K562 (cell line): ENCODE results near the gene COL25A1. TPM values are rescaled to one million over a fixed set of nuclear protein-coding genes. Genes with fewer than 3 reads are reported as not detected.

ENCODE experiments used
- ARID3B ChIP-seq: fragments of 250-450 bp; sonication (Bioruptor Pico); IDR thresholded peaks from 2 replicates; pipeline ENCODE4 v1.4.0; 2020; ENCODE audit warnings: borderline replicate concordance
- BMI1 ChIP-seq: fragments of 150-350 bp; IDR thresholded peaks from 2 replicates; pipeline ENCODE4 v1.6.1; 2014; ENCODE audit warnings: low read length
- CBX8 ChIP-seq: fragments of 200-600 bp; sonication (generic); IDR thresholded peaks from 2 replicates; pipeline ENCODE4 v1.6.1; 2012; ENCODE audit warnings: borderline replicate concordance, mixed run types, low read depth, mild to moderate bottlenecking, moderate library complexity, mixed read lengths, low read length, control low read depth, inconsistent platforms; ENCODE audit not compliant: poor library complexity, severe bottlenecking; ENCODE audit errors: extremely low read depth
- DACH1 ChIP-seq: fragments of 450-650 bp; IDR thresholded peaks from 2 replicates; pipeline ENCODE4 v1.6.1; 2018; ENCODE audit not compliant: partially characterized antibody
- E2F8 ChIP-seq: fragments of 450-650 bp; IDR thresholded peaks from 2 replicates; pipeline ENCODE4 v1.7.1; 2018; ENCODE audit warnings: mild to moderate bottlenecking, low read depth; ENCODE audit not compliant: partially characterized antibody
- EWSR1 ChIP-seq: fragments of 450-650 bp; IDR thresholded peaks from 2 replicates; pipeline ENCODE4 v1.6.1; 2018; ENCODE audit warnings: borderline replicate concordance, mild to moderate bottlenecking, low read depth, moderate library complexity; ENCODE audit not compliant: partially characterized antibody
- HDAC3 ChIP-seq: fragments of 450-650 bp; IDR thresholded peaks from 2 replicates; pipeline ENCODE4 v1.6.1; 2018; ENCODE audit warnings: borderline replicate concordance, mild to moderate bottlenecking, moderate library complexity; ENCODE audit not compliant: partially characterized antibody
- HMGN3 ChIP-seq: IDR thresholded peaks from 2 replicates; pipeline ENCODE4 v1.6.1; 2011; ENCODE audit warnings: borderline replicate concordance, low read depth, mild to moderate bottlenecking, mixed read lengths, low read length; ENCODE audit not compliant: insufficient read length; ENCODE audit errors: extremely low read depth
- NKRF ChIP-seq: fragments of 450-650 bp; IDR thresholded peaks from 2 replicates; pipeline ENCODE4 v1.6.1; 2016; ENCODE audit warnings: borderline replicate concordance
- NR4A1 ChIP-seq, 2 experiments: fragments of 250-450 bp in 1 of 2; fragments of 450-650 bp in 1 of 2; sonication (Bioruptor Pico) in 1 of 2; IDR thresholded peaks; 2 replicates each; pipeline versions ENCODE4 v1.4.0 to v1.6.1; 2016 to 2020; ENCODE audit warnings: mild to moderate bottlenecking in 2 of 2, missing compliant biosample characterization in 1 of 2, missing genetic modification characterization in 1 of 2, moderate library complexity in 1 of 2
- RHOXF2B ChIP-seq: fragments of 250-450 bp; sonication (Bioruptor Pico); conservative IDR thresholded peaks from 2 replicates; pipeline ENCODE4 v1.5.1; 2021
- RNF2 ChIP-seq: sonication (generic); IDR thresholded peaks from 2 replicates; pipeline ENCODE4 v1.6.1; 2016
- SMARCA5 ChIP-seq: fragments of 450-650 bp; IDR thresholded peaks from 2 replicates; pipeline ENCODE4 v1.6.1; 2016
- THRB ChIP-seq: fragments of 450-650 bp; formaldehyde crosslinking; conservative IDR thresholded peaks from 2 replicates; pipeline ENCODE4 v1.4.0; 2022; ENCODE audit warnings: mild to moderate bottlenecking, missing genetic modification characterization
- ZNF277 ChIP-seq: fragments of 250-450 bp; sonication (Bioruptor Pico); IDR thresholded peaks from 2 replicates; pipeline ENCODE4 v1.8.0; 2022; ENCODE audit warnings: inconsistent platforms, mild to moderate bottlenecking, moderate library complexity, borderline replicate concordance
- polyA plus RNA-seq, 8 experiments: library from polyadenylated mRNA; depleted of rRNA in 4 of 8; stranded (reverse) in 5 of 8; unstranded in 3 of 8; fragments of >200 nt; fragmentation: Nextera tagmentation in 2 of 8; fragmentation: Illumina TruSeq in 1 of 8; extraction: Ambion mirVana in 2 of 8; extraction: Trizol in 1 of 8; gene quantifications; 2 replicates each; pipeline versions ENCODE4 v1.2.1 to v1.2.3, GENCODE V29; 2011 to 2014; ENCODE audit warnings: inconsistent platforms in 1 of 8, missing spikeins in 1 of 8
- total RNA-seq, 7 experiments: library from RNA; depleted of rRNA in 6 of 7; stranded (reverse); fragments of >200 nt in 6 of 7; fragmentation: Illumina TruSeq in 2 of 7; extraction: Trizol in 2 of 7; gene quantifications; 2 replicates each; pipeline versions ENCODE4 v1.2.1 to v1.2.3, GENCODE V29; 2011 to 2021; ENCODE audit warnings: low replicate concordance in 1 of 7

The COL25A1 gene
- total and polyA plus RNA-seq, 9 of the 15 experiments (the other 6 are each of a cell fraction or from before 2014, with no cell fraction given): 0.03 to 0.62 (median 0.27) TPM

GRCh38 chr4:109027016-109027500, 275.4 kb downstream of the COL25A1 start (continued):
- TF ChIP-seq NKRF: no peak
- TF ChIP-seq E2F8: no peak
- no peak for TF ChIP-seq ZNF277 (CRISPR knock-in tag)
- no peak for TF ChIP-seq SMARCA5
- no peak for TF ChIP-seq BMI1
- no peak for TF ChIP-seq NR4A1 (CRISPR knock-in tag; IDR thresholded peaks at IDR 0.05)
- no peak for TF ChIP-seq NR4A1 (tag; IDR thresholded peaks at IDR 0.05)
- no peak for TF ChIP-seq ARID3B (CRISPR knock-in tag)
- TF ChIP-seq RHOXF2B (CRISPR knock-in tag): no peak
- peak; percentile 56; the same call in 1 of the 2 replicates for TF ChIP-seq RNF2
- no peak for TF ChIP-seq THRB (CRISPR knock-in tag)
- TF ChIP-seq HMGN3: no peak
- no peak for TF ChIP-seq CBX8
- no peak for TF ChIP-seq DACH1
- no peak for TF ChIP-seq EWSR1
- peak; percentile 32 for TF ChIP-seq HDAC3
